KOPT-K1 (cell line): Measurements from ENCODE around the gene ACSS3.
"Not testable (repeated sequence)": the region's sequence is repeated elsewhere in the genome, so short reads cannot be mapped to it uniquely, and the experiment has no call there.

Experiments used
- H3K27ac ChIP-seq: fragments of 200-600 bp; sonication (generic); 2 replicates; pipeline ENCODE4 v1.5.1; 2016; ENCODE audit warnings: antibody characterized with exemption, mild to moderate bottlenecking, low read depth, low read length; ENCODE audit not compliant: poor library complexity, severe bottlenecking
- H3K36me3 ChIP-seq: fragments of 200-600 bp; sonication (generic); 2 replicates; pipeline ENCODE4 v1.5.1; 2017; ENCODE audit warnings: antibody characterized with exemption, mild to moderate bottlenecking, low read length, moderate library complexity; ENCODE audit not compliant: insufficient read depth
- H3K9me3 ChIP-seq: fragments of 200-600 bp; sonication (generic); 2 replicates; pipeline ENCODE4 v1.5.1; 2017; ENCODE audit warnings: antibody characterized with exemption, low read length, mild to moderate bottlenecking; ENCODE audit not compliant: insufficient read depth, poor library complexity, severe bottlenecking

Gene ACSS3

DNA sequence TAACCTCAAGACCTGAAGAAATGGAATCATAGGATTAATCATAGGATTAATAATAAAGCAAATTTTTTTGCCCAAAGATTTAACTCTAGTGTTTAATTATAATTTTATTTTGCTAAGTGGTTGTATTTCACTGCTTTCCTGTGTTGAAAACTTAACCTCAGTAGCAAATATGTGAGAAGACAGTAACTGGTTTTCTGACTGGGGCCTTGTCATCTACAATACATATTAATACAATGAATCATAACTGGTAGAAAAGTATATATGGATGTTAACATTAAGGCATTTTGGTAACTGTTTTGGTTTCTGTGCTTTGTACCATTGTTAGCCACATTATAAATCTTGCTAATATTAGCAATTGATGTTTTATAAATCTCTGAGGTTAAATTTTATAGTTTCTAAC lies 92.2 kb downstream of the ACSS3 start:
- H3K27ac ChIP-seq, result no peak overlapping the region
- H3K9me3 ChIP-seq, result no peaks in the 10 kb centered on the region
- H3K36me3 ChIP-seq, result no peaks in the 10 kb centered on the region

DNA sequence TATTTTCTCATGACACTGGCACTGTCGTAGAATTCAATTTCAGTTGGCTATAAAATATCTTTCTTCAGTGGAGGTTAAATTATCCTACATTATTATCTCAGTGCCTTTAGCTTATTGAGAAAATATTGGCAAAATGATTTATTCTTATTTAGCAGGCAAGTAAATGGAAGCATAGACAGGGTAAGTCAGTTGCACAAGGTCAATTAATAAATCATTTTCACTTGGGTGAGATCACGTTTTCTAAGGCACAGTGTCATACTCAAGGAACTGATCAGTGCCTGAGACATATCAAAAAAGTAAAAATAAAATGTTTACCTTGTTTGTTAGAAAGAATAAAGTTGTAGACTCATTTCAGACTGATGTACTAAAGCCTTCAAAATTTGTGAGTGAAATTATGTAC lies 95.0 kb downstream of the ACSS3 start:
- no peaks in the 10 kb centered on the region for H3K36me3 ChIP-seq
- peaks cover 12% of the 10 kb centered on the region for H3K9me3 ChIP-seq
- H3K27ac ChIP-seq, result no peak overlapping the region

DNA sequence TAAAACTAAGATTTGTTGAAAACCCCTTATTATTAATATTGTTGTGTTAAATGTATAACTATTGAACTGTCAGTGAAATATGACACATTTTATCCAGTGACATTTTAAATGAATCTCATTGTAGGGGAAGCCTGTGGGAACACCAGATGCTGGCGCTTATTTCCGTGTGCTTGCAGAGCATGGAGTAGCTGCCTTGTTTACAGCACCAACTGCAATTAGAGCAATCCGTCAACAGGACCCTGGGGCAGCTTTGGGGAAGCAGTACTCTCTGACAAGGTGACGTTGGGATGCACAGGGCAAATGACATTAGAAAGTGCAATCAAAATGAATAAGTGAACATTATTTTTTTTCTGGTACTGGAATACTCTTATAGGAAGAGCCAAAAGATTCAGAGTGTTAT lies 96.8 kb downstream of the ACSS3 start:
- H3K27ac ChIP-seq, result no peak overlapping the region
- H3K9me3 ChIP-seq, result peaks cover 12% of the 10 kb centered on the region
- no peaks in the 10 kb centered on the region for H3K36me3 ChIP-seq

DNA sequence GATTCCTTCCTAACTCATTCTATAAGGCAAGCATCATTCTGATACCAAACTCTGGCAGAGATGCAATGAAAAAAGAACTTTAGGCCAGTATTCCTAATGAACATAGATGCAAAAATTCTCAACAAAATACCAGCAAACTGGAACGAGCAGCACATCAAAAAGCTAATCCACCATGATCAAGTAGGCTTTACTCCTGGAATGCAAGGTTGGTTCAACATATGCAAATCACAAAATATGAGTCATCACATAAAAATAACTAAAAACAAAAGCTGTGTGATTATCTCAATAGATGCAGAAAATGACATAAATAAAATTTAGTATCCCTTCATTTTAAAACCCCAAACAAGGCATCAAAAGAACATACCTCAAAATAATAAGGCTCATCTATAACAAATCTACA lies 98.9 kb downstream of the ACSS3 start:
- no peaks in the 10 kb centered on the region for H3K36me3 ChIP-seq
- no peak overlapping the region for H3K27ac ChIP-seq
- peaks cover 12% of the 10 kb centered on the region for H3K9me3 ChIP-seq

DNA sequence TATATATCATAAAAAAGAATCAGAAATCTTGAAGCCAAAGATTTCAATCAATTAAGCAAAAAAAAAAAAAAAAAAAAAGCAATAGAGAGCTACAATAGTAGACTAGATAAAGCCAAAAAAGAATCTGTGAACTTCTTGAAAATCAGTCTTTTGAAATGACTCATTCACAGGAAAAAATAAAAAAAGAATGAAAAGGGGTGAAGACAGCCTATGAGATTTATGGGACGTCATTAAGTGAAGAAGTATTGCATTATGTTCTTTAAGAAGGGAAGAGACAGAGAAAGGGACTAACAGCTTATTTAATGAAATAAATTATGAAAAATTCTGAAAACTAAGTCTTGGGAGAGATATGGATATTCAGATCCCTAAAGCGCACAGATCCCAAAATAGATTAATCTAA lies 103.8 kb downstream of the ACSS3 start:
- Histone ChIP-seq H3K27ac (no peak overlapping the region), H3K36me3 (no peaks in the 10 kb centered on the region), H3K9me3 (peaks cover 7% of the 10 kb centered on the region)

DNA sequence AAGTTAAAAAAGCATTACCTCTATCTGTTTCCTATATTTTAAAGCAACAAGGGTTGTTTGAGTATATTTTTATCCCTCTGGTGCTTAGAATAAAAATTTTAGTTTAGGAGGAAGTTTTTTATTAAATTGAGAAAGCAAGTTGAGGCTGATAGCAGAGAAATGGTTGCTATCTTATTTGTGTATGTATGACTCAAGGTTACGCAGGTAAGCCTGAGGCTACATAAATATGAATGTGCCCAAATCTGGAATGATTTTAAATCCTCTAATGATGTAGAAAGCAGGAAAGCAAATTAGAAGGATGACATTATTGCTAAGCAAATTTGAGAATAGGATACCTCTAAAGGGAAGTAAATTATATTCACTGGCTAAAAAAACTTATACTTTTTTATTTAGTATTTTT lies 109.8 kb downstream of the ACSS3 start:
- no peaks in the 10 kb centered on the region for H3K36me3 ChIP-seq

DNA sequence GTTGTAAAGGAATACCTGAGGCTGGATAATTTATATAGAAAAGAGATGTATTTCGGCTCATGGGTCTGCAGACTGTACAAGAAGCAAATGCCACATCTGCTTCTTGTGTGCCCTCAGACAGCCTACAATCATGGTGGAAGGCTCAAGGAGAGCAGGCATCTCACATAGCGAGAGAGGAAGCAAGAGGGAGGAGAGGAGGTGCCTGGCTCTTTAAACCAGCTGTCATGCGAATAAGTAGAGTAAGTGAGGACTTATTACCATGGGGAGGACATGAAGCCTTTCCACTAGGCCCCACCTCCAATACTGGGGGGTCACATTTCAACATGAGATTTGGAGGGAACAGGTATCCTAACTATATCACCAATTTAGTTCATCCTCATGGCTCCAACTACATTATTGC lies 118.7 kb downstream of the ACSS3 start:
- Histone ChIP-seq H3K36me3 (no peaks in the 10 kb centered on the region), H3K27ac (no peak overlapping the region), H3K9me3 (no peaks in the 10 kb centered on the region)

More for the DNA sequence above, 109.8 kb downstream of the ACSS3 start:
- no peaks in the 10 kb centered on the region for H3K9me3 ChIP-seq
- H3K27ac ChIP-seq, result no peak overlapping the region

DNA sequence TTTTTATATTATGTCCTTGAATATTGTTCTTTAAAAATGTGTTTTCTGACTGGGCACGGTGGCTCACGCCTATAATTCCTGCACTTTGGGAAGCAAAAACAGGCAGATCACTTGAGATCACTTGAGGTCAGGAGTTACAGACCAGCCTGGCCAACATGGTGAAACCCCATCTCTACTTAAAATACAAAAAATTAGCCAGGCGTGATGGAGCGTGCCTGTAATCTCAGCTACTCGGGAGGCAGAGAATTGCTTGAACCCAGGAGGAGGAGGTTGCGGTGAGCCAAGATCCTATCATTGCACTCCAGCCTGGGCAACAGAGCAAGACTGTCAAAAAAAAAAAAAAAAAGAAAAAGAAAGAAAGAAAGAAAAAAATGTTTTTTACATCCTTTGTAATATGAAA lies 122.7 kb downstream of the ACSS3 start:
- H3K36me3 ChIP-seq, H3K27ac ChIP-seq, H3K9me3 ChIP-seq: not testable (repeated sequence)

DNA sequence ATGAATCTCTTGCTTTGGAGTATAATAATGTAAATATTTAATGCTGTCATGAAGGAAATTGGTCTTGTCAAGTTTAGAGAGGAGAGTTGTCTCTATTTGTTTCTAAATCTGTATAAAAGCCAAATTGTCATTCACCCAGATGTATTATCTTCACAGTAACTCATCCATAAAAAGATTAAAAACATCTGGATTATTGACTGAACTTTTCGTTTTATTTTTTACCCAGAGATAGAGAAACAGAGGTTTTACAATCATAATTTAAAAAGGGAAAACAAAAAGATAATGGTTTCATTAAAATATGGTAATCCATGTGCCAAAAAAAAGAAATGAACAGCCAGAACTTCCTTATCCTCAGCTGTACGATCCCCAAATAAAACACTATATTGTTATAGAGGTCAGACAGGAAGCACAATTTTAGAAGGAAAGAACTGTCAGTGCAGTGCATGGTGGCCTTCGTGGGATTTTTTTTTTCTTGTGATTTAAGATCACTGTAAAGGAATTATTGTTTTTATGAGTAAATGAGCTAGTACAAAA lies 125.9 kb downstream of the ACSS3 start:
- no peaks in the 10 kb centered on the region for H3K9me3 ChIP-seq
- no peaks in the 10 kb centered on the region for H3K36me3 ChIP-seq
- H3K27ac ChIP-seq, result no peak overlapping the region

DNA sequence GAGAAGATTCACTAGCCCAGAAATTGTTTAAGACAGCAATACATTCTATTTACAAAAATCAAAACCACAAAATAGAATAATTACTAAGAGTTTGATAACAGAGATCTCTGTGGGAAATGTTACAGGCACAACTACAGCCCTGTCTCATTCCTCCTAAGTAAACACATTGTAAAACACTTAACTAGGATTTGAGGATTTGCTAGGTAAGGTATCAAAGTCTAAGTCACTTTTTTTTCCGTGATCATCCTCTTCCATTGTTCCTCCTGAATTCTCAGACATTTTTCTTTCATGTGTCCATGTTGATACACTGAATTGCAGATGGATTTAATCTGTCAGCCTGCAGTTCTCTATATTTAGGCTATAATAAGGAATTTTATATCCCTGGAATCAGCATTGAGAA lies 127.5 kb downstream of the ACSS3 start:
- no peaks in the 10 kb centered on the region for H3K9me3 ChIP-seq
- no peak overlapping the region for H3K27ac ChIP-seq
- H3K36me3 ChIP-seq, result no peaks in the 10 kb centered on the region

DNA sequence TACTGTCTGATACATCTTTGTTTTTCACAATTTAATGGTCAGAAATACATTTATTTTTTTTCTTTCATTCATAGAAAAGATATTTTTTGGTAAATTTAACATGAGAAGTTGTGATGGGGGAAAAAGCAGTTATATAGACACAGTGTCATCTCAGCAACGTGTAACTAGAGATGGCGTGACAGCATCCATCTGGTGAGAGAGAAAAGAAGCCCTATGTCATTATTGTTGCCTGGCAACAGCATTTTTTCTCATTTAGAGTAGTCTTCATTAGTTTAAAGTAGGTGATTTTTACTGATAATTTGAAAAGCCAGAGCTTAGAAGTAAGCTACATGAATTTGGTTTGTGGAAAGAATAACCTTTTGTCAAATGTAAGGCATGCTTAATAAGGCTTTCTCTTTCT lies 128.6 kb downstream of the ACSS3 start:
- Histone ChIP-seq H3K27ac (no peak overlapping the region), H3K9me3 (no peaks in the 10 kb centered on the region), H3K36me3 (no peaks in the 10 kb centered on the region)

DNA sequence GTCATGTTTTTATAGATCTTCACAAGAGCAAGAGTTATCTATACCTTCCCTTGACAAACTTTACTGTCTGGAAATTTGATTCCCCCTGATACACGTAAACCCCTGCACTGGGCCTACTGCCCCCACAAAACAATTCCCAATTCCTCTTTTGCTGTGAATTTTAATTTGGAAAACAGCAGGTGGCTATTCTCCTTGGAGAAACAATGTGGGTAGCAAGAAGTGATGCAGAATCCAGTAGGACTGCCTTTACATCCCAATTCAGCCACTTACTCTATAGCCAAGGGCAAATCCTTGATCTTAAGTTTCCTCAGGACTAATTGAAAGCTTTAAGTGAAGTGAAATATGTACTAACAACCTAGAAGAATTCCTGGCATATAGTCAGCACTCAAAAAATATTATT lies 129.3 kb downstream of the ACSS3 start:
- Histone ChIP-seq H3K36me3 (no peaks in the 10 kb centered on the region), H3K9me3 (no peaks in the 10 kb centered on the region), H3K27ac (no peak overlapping the region)

DNA sequence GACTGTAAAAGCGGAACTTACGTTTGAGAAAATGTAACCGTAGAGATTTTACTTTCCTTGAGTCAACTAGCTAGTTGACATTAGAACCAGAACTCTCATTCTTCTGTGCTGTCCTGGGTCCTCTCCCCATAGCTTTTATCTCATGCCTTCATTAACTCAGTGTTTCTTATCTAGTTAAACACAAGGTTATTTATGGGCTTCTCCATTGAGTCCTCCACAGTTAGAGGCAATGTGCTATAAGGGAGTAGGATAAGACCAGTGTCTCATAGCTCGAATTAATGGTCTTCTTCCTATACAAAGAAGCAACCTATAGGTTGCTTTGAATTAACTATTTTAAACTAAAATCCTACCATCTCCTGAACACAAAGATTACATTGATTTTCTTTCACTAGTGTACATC lies 129.8 kb downstream of the ACSS3 start:
- Histone ChIP-seq H3K9me3 (no peaks in the 10 kb centered on the region), H3K36me3 (no peaks in the 10 kb centered on the region), H3K27ac (no peak overlapping the region)

DNA sequence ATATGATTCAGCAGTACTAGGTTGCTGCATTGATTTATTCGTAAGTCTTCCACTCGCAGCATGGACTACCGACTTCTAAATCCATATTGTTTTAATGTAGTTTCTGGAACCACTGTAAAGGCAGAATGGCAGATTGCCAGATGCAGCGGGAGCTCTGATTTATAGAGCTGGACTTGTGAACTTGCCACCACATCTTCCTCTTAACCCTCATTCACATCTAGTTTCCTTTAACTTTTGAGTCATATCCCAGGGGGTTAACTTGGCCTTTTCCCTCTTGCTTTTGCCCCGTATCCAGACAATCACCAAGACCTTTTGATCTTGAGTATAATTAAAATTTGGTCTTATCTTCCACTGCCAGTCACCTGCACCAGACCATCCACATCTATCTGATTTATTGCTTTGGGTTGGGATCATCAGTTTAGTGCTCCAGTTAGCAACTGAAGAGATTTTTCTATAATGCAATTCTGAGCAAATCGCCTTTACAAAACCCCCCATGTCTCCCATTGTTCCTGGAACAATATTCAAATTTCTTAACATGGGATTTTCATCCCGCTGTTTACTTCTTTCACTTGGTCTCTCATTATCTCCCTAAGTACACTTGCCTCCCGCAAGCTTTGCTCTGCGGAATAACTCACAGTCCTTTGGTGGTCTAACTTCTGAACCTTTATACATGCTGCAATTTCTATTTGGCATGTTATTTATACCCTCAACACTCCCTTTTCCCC lies 130.5 kb downstream of the ACSS3 start:
- H3K9me3 ChIP-seq, result no peaks in the 10 kb centered on the region
- no peaks in the 10 kb centered on the region for H3K36me3 ChIP-seq
- H3K27ac ChIP-seq, result no peak overlapping the region

DNA sequence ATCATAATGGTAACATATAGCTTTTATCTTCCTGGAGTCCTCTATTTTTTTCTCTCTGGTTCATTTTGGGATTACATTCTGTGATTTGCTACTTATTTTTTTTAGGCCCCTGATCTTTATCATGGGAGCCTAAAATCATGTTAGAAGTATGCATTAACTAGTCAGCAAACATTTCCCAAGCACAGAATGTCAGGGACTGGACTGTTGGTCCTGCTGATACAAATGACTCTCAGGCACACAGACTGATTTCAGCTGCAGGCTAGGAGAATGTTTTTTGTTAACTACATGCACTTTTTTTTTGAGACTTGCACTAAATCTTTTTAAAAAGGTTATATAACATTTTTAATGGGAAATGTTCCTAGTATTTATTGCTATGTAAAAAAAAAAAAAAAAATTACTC lies 131.1 kb downstream of the ACSS3 start:
- Histone ChIP-seq H3K27ac (no peak overlapping the region), H3K9me3 (no peaks in the 10 kb centered on the region), H3K36me3 (no peaks in the 10 kb centered on the region)

DNA sequence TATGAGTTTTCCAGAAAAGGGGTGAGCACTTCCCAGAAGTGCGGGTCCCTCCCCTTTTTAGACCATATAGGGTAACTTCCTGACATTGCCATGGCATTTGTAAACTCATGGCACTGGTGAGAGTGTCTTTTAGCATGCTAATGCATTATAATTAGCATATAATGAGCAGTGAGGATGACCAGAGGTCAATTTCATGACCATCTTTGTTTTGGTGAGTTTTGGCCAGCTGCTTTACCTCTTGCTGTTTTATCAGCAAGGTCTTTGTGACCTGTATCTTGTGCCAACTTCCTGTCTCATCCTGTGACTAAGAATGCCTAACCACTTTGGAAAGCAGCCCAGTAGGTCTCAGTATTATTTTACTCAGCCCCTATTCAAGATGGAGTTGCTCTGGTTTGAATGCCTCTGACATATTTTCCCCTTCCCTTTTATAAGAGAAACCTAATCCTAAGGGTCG lies 131.9 kb downstream of the ACSS3 start:
- not testable (repeated sequence) for H3K27ac ChIP-seq, H3K9me3 ChIP-seq

More for the DNA sequence above, 131.9 kb downstream of the ACSS3 start:
- not testable (repeated sequence) for H3K36me3 ChIP-seq
